OCI-LY7 (cell line): ENCODE measurements around the gene WWOX. TPM values are rescaled to one million over a fixed set of nuclear protein-coding genes. Genes with fewer than 3 reads are reported as not detected.

Experiments used
- BruUV-seq: library from RNA; stranded (reverse); fragments of 400-500 nt; replicated peaks from 2 replicates; lab custom pipeline; 2021; lab: Mats Ljungman, UMichigan
- CTCF ChIA-PET: fragments of 300-600 bp; sonication (Branson Sonifier 250); formaldehyde crosslinking; loops from one replicate; lab custom pipeline; 2022; ENCODE audit warnings: antibody characterized with exemption; ENCODE audit not compliant: unreplicated experiment; lab: Charles Lee
- POLR2A ChIA-PET: fragments of 300-600 bp; sonication (Branson Sonifier 250); formaldehyde crosslinking; loops from one replicate; lab custom pipeline; 2022; ENCODE audit warnings: antibody characterized with exemption; lab: Charles Lee
- DNase-seq: peaks from one replicate; pipeline ENCODE4 v3.0.0-alpha.2; 2015; ENCODE audit warnings: low spot score
- H2AFZ ChIP-seq: fragments of 200-600 bp; sonication (generic), shearing (Covaris generic); 2 replicates; pipeline ENCODE4 v1.6.1; 2014; ENCODE audit warnings: mild to moderate bottlenecking, antibody characterized with exemption, low read length, moderate library complexity
- H3K27ac ChIP-seq: fragments of 200-600 bp; sonication (generic); 2 replicates; pipeline ENCODE4 v1.5.1; 2014; ENCODE audit warnings: mixed run types, low read depth, mild to moderate bottlenecking, moderate library complexity, low read length, inconsistent platforms; ENCODE audit not compliant: poor library complexity, severe bottlenecking
- H3K36me3 ChIP-seq: fragments of 200-600 bp; sonication (generic); 2 replicates; pipeline ENCODE4 v1.6.1; 2014; ENCODE audit warnings: mild to moderate bottlenecking, antibody characterized with exemption, low read length, moderate library complexity, mixed read lengths; ENCODE audit not compliant: insufficient read depth
- H3K4me1 ChIP-seq: fragments of 200-600 bp; sonication (generic); 2 replicates; pipeline ENCODE4 v1.5.1; 2014; ENCODE audit warnings: mild to moderate bottlenecking, low read length; ENCODE audit not compliant: insufficient read depth, poor library complexity, severe bottlenecking
- H3K4me2 ChIP-seq: fragments of 200-600 bp; sonication (generic); 2 replicates; pipeline ENCODE4 v1.6.1; 2014; ENCODE audit warnings: mild to moderate bottlenecking, low read length
- H3K4me3 ChIP-seq: fragments of 200-600 bp; sonication (generic); 2 replicates; pipeline ENCODE4 v1.5.1; 2014; ENCODE audit warnings: mild to moderate bottlenecking, low read depth, low read length; ENCODE audit not compliant: poor library complexity, severe bottlenecking
- H3K79me2 ChIP-seq: fragments of 200-600 bp; sonication (generic); 2 replicates; pipeline ENCODE4 v1.6.1; 2016; ENCODE audit warnings: low read depth, mild to moderate bottlenecking, low read length, moderate library complexity, mixed read lengths; ENCODE audit not compliant: insufficient read depth
- H3K9me2 ChIP-seq: fragments of 200-600 bp; sonication (generic); 2 replicates; pipeline ENCODE4 v1.6.1; 2016; ENCODE audit warnings: mild to moderate bottlenecking, low read length, mixed read lengths; ENCODE audit not compliant: insufficient read depth
- H3K9me3 ChIP-seq: fragments of 200-600 bp; sonication (generic); 2 replicates; pipeline ENCODE4 v1.6.1; 2014; ENCODE audit warnings: mild to moderate bottlenecking, mixed run types, low read length, mixed read lengths
- H4K20me1 ChIP-seq: fragments of 200-600 bp; sonication (generic); 2 replicates; pipeline ENCODE4 v1.6.1; 2014; ENCODE audit warnings: mild to moderate bottlenecking, antibody characterized with exemption, low read length, moderate library complexity, mixed read lengths; ENCODE audit not compliant: insufficient read depth
- EZH2phosphoT487 ChIP-seq: fragments of 200-600 bp; sonication (generic); IDR thresholded peaks from 2 replicates; pipeline ENCODE4 v1.6.1; 2018; ENCODE audit warnings: low read depth, borderline replicate concordance, mild to moderate bottlenecking, mixed run types, antibody characterized with exemption, low read length, moderate library complexity, mixed read lengths
- intact Hi-C: fragments of 100-400 bp; cut with micrococcal nuclease; formaldehyde crosslinking; loops from one replicate; pipeline ENCODE4 v1.10.0; 2022; ENCODE audit not compliant: unreplicated experiment
- total RNA-seq, 2 experiments: library from RNA; depleted of rRNA in 1 of 2; stranded (reverse); fragments of >200 nt in 1 of 2; shearing (Covaris generic) in 1 of 2; gene quantifications; 2 replicates each; pipeline ENCODE4 v1.2.3, GENCODE V29; 2014 to 2022
- TF ChIP-seq, protein P1 (sequence below): fragments of 200-600 bp; sonication (generic); conservative IDR thresholded peaks from 2 replicates; pipeline ENCODE4 v1.5.1; 2014; ENCODE audit warnings: mild to moderate bottlenecking, antibody characterized with exemption, low read length, moderate library complexity, mixed read lengths

WWOX gene
- total RNA-seq, 2 experiments from 2014 or later, result 40.2 to 47.6 TPM

DNA sequence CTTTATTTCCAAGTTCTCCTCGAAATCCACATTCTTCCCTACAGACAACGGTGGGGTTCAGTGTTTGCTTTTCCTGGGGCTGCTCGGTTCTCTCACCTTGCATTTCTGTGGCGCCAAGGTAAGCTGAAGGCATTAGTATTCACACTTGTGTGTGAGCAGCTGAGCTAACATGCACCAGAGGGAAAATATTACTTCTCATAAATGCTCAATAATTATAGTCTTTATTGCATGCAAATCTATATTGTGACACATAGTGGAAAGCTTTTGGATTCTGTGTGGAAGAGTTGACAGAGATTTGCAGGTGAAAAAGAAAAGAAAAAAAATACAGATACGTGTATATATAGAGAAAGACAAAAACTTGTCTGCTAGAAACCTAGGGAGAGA lies 1089.3 kb downstream of the WWOX start:
- no peak overlapping the region for H3K27ac ChIP-seq
- no peaks in the 10 kb centered on the region for H3K79me2 ChIP-seq
- H2AFZ ChIP-seq, result no peak overlapping the region
- H3K9me2 ChIP-seq, result no peaks in the 10 kb centered on the region
- ChIA-PET POLR2A (no interaction called here), CTCF (interaction anchor here (0.6 kb wide), 1 partner anchor 14 kb away, joined by 6 read pairs; no protein-coding TSS in a partner anchor)
- no peaks in the 10 kb centered on the region for H4K20me1 ChIP-seq
- no peak overlapping the region for H3K4me3 ChIP-seq
- H3K4me2 ChIP-seq, result no peak overlapping the region
- H3K4me1 ChIP-seq, result peaks cover 7% of the 10 kb centered on the region
- H3K36me3 ChIP-seq, result no peaks in the 10 kb centered on the region
- BruUV-seq, result no TSS peak
- no peak for DNase-seq
- intact Hi-C loops, result no loop called here
- TF ChIP-seq, protein P1, sequence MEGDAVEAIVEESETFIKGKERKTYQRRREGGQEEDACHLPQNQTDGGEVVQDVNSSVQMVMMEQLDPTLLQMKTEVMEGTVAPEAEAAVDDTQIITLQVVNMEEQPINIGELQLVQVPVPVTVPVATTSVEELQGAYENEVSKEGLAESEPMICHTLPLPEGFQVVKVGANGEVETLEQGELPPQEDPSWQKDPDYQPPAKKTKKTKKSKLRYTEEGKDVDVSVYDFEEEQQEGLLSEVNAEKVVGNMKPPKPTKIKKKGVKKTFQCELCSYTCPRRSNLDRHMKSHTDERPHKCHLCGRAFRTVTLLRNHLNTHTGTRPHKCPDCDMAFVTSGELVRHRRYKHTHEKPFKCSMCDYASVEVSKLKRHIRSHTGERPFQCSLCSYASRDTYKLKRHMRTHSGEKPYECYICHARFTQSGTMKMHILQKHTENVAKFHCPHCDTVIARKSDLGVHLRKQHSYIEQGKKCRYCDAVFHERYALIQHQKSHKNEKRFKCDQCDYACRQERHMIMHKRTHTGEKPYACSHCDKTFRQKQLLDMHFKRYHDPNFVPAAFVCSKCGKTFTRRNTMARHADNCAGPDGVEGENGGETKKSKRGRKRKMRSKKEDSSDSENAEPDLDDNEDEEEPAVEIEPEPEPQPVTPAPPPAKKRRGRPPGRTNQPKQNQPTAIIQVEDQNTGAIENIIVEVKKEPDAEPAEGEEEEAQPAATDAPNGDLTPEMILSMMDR, result no peak
- TF ChIP-seq EZH2phosphoT487, result no peak
- H3K9me3 ChIP-seq, result no peaks in the 10 kb centered on the region

GRCh38 chr16:79190542-79190941 lies 1091.1 kb downstream of the WWOX start:
- Histone ChIP-seq H3K27ac (no peak overlapping the region), H2AFZ (no peak overlapping the region), H4K20me1 (no peaks in the 10 kb centered on the region), H3K79me2 (no peaks in the 10 kb centered on the region), H3K4me1 (peaks cover 7% of the 10 kb centered on the region), H3K36me3 (no peaks in the 10 kb centered on the region), H3K9me2 (no peaks in the 10 kb centered on the region), H3K9me3 (no peaks in the 10 kb centered on the region), H3K4me3 (no peak overlapping the region), H3K4me2 (no peak overlapping the region)
- ChIA-PET CTCF (no interaction called here), POLR2A (no interaction called here)
- no peak for DNase-seq
- no TSS peak for BruUV-seq
- intact Hi-C loops, result no loop called here
- TF ChIP-seq EZH2phosphoT487, result no peak
- TF ChIP-seq, protein P1, result no peak

DNA sequence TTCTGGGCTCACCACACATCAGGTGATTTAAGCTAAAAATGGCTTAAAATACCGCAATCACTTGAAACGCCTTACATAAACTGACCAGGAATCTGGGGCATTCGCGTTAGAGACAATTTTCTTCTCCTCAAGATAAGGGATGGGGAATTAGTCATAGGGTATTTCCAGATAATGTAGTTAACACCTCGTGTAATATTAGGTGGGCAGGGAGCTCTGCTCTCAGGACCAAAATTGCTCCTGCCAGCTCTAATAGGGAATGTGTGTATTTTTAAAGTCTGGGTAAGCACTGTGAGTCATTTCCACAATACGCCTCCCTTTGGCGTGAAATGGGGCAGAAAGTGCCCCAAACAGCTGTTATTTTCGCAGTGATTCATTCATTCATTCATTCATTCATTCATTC lies 1092.5 kb downstream of the WWOX start:
- Histone ChIP-seq H3K4me1 (peaks cover 7% of the 10 kb centered on the region), H3K9me2 (no peaks in the 10 kb centered on the region), H3K9me3 (no peaks in the 10 kb centered on the region), H3K4me2 (no peak overlapping the region), H3K79me2 (no peaks in the 10 kb centered on the region), H3K36me3 (no peaks in the 10 kb centered on the region), H2AFZ (no peak overlapping the region), H3K27ac (no peak overlapping the region), H4K20me1 (no peaks in the 10 kb centered on the region), H3K4me3 (no peak overlapping the region)
- TF ChIP-seq, protein P1, result no peak
- no peak for TF ChIP-seq EZH2phosphoT487
- CTCF ChIA-PET, result no interaction called here
- intact Hi-C loops, result no loop called here
- no peak for DNase-seq
- BruUV-seq, result no TSS peak
- POLR2A ChIA-PET, result no interaction called here
